DND-41 (cell line): ENCODE data around the gene TAS2R50.

Source experiments
- CTCF ChIP-seq: IDR thresholded peaks from 2 replicates; pipeline ENCODE4 v1.5.1; 2012; ENCODE audit warnings: borderline replicate concordance, low read length, moderate library complexity, mild to moderate bottlenecking; ENCODE audit not compliant: poor library complexity, severe bottlenecking; ENCODE audit errors: extremely low read depth
- EZH2 ChIP-seq: IDR thresholded peaks from 3 replicates; pipeline ENCODE4 v1.6.1; 2012; ENCODE audit warnings: borderline replicate concordance, low read depth, mild to moderate bottlenecking, moderate library complexity, low read length, inconsistent platforms; ENCODE audit not compliant: severe bottlenecking

GRCh38 chr12:10989107-10989506 lies 2.4 kb upstream of the TAS2R50 start:
- TF ChIP-seq CTCF (no peak), EZH2 (no peak)
